Transverse colon (tissue), 4 donors: ENCODE results near the gene TMEM212. TPM values are rescaled to one million over a fixed set of nuclear protein-coding genes. Genes with fewer than 3 reads are reported as not detected.

Experiments
- DNase-seq: peaks from one replicate; pipeline ENCODE4 v3.0.0-alpha.2; 2019
- H3K27ac ChIP-seq, 4 donors: fragments of 200-600 bp; sonication (generic); 2 replicates each; pipeline ENCODE4 v1.5.1; 2016 to 2018; ENCODE audit warnings: inconsistent platforms in 4 of 4
- H3K27me3 ChIP-seq: fragments of 200-600 bp; sonication (generic); 2 replicates; pipeline ENCODE4 v1.5.1; 2017; ENCODE audit warnings: inconsistent platforms
- H3K36me3 ChIP-seq, 4 donors: fragments of 200-600 bp; sonication (generic); 2 replicates each; pipeline ENCODE4 v1.5.1; 2017 to 2019; ENCODE audit warnings: inconsistent platforms in 4 of 4
- H3K4me1 ChIP-seq, 4 donors: fragments of 200-600 bp; sonication (generic); 2 replicates each; pipeline ENCODE4 v1.5.1; 2017 to 2020; ENCODE audit warnings: inconsistent platforms in 4 of 4
- H3K4me3 ChIP-seq, 4 donors: fragments of 200-600 bp; sonication (generic); 1 replicate in 1 of 4; 2 replicates in 3 of 4; pipeline versions ENCODE4 v1.5.1 to v1.6.1; 2017 to 2019; ENCODE audit warnings: inconsistent platforms in 4 of 4
- H3K9me3 ChIP-seq, 2 donors: fragments of 200-600 bp; sonication (generic); 2 replicates each; pipeline ENCODE4 v1.5.1; 2017 to 2019; ENCODE audit warnings: inconsistent platforms in 2 of 2
- CTCF ChIP-seq, 5 experiments: fragments of 200-600 bp in 3 of 5; fragments of 450-650 bp in 2 of 5; sonication (generic) in 3 of 5; IDR thresholded peaks; 1 replicate in 2 of 5; 2 replicates in 3 of 5; pipeline ENCODE4 v1.5.1; 2016 to 2017; ENCODE audit warnings: antibody characterized with exemption in 5 of 5, inconsistent platforms in 3 of 5, mild to moderate bottlenecking in 2 of 5, moderate library complexity in 1 of 5
- EP300 ChIP-seq: sonication (generic); formaldehyde crosslinking; IDR thresholded peaks from one replicate; pipeline ENCODE4 v1.6.1; 2017; ENCODE audit warnings: antibody characterized with exemption, low read depth
- POLR2A ChIP-seq: fragments of 450-650 bp; IDR thresholded peaks from one replicate; pipeline ENCODE4 v1.6.1; 2016; ENCODE audit warnings: antibody characterized with exemption, mild to moderate bottlenecking, moderate library complexity
- POLR2AphosphoS5 ChIP-seq, 3 donors: sonication (generic); formaldehyde crosslinking; IDR thresholded peaks; one replicate each; pipeline ENCODE4 v1.6.1; 2016; ENCODE audit warnings: antibody characterized with exemption in 3 of 3
- WGBS, 2 donors: methylation state at CpG; one replicate each; pipeline ENCODE4 v1.1.5; 2018; ENCODE audit warnings: low coverage in 1 of 2; 5-methylcytosine and 5-hydroxymethylcytosine counted together
- in situ Hi-C, 4 donors: fragments of 200-750 bp; cut with MboI; loops; one replicate each; pipeline versions ENCODE4 v1.15.0 to v1.15.1; 2017; ENCODE audit warnings: low sequenced_read_pairs in 3 of 4, low pct_ligation_motif_present in 1 of 4, low pct_unique_long_range_greater_than_20kb in 1 of 4
- intact Hi-C: fragments of 100-400 bp; cut with DNase I; formaldehyde crosslinking; loops from one replicate; pipeline ENCODE4 v1.15.1; 2023; ENCODE audit warnings: low total_unique reads
- total RNA-seq, 4 donors: library from RNA; depleted of rRNA; stranded (reverse); fragments of >200 nt; gene quantifications; one replicate each; pipeline ENCODE4 v1.1.0, GENCODE V29; 2016

TMEM212 gene
- total RNA-seq, 4 donors from 2014 or later: not detected

GRCh38 chr3:171829841-171830517 is 13.2 kb upstream of the TMEM212 start:
- no peaks in the 10 kb centered on the region for H3K36me3 ChIP-seq
- H3K27ac ChIP-seq: peak overlapping the region; percentile 3 to 42 (median 34)
- in situ Hi-C loops (loop anchor here in 2 of 4 donors (25.0 kb wide), 2 partner anchors 193 to 507 kb away; no protein-coding TSS in a partner anchor), intact Hi-C loops (no loop called here)
- peak; percentile 72 for DNase-seq
- H3K4me1 ChIP-seq: peaks cover 0 to 32% (median 6%) of the 10 kb centered on the region in 4 donors
- TF ChIP-seq POLR2AphosphoS5 (IDR thresholded peaks at IDR 0.05) (peak; percentile 63 to 78 (median 65)), CTCF (IDR thresholded peaks at IDR 0.05) (peak; percentile 55 to 74 (median 67)), POLR2A (no peak), EP300 (no peak)
- no peaks in the 10 kb centered on the region for H3K27me3 ChIP-seq
- WGBS, 2 donors: 18 to 63% methylated on average over 1 to 6 of the region's 6 CpGs
- no peak overlapping the region for H3K4me3 ChIP-seq
- no peaks in the 10 kb centered on the region for H3K9me3 ChIP-seq

GRCh38 chr3:171830518-171830875 is 12.7 kb upstream of the TMEM212 start:
- peaks cover 0 to 32% (median 6%) of the 10 kb centered on the region in 4 donors for H3K4me1 ChIP-seq
- H3K27me3 ChIP-seq: no peaks in the 10 kb centered on the region
- TF ChIP-seq POLR2A (no peak), POLR2AphosphoS5 (IDR thresholded peaks at IDR 0.05) (no peak), EP300 (no peak), CTCF (IDR thresholded peaks at IDR 0.05) (no peak)
- DNase-seq: no peak
- H3K4me3 ChIP-seq: no peak overlapping the region
- peak overlapping the region; percentile 3 to 42 (median 34) for H3K27ac ChIP-seq
- H3K9me3 ChIP-seq: no peaks in the 10 kb centered on the region
- in situ Hi-C loops: loop anchor here in 2 of 4 donors (25.0 kb wide), 2 partner anchors 193 to 507 kb away; no protein-coding TSS in a partner anchor
- no peaks in the 10 kb centered on the region for H3K36me3 ChIP-seq
- intact Hi-C loops: no loop called here

- H3K9me3 ChIP-seq: no peaks in the 10 kb centered on the region
- in situ Hi-C loops (loop anchor here in 2 of 4 donors (25.0 kb wide), 2 partner anchors 195 to 505 kb away; no protein-coding TSS in a partner anchor), intact Hi-C loops (no loop called here)
- no peak for TF ChIP-seq POLR2A
- no peak for TF ChIP-seq EP300
- no peak for TF ChIP-seq POLR2AphosphoS5 (IDR thresholded peaks at IDR 0.05)
- TF ChIP-seq CTCF (IDR thresholded peaks at IDR 0.05): no peak
- no peak for DNase-seq
- 61 to 85% methylated on average over 3 of the region's 3 CpGs for WGBS, 2 donors
- no peak overlapping the region for H3K4me3 ChIP-seq
- H3K27me3 ChIP-seq: no peaks in the 10 kb centered on the region
- H3K36me3 ChIP-seq: no peaks in the 10 kb centered on the region
- H3K27ac ChIP-seq: no peak overlapping the region
- H3K4me1 ChIP-seq: peaks cover 0 to 32% (median 6%) of the 10 kb centered on the region in 4 donors
These were observed 11.2 kb upstream of the TMEM212 start for GRCh38 chr3:171831936-171832335.

- in situ Hi-C loops (loop anchor here in 2 of 4 donors (25.0 kb wide), 2 partner anchors 196 to 504 kb away; no protein-coding TSS in a partner anchor), intact Hi-C loops (no loop called here)
These were observed 10.2 kb upstream of the TMEM212 start for GRCh38 chr3:171832989-171833388.

More at GRCh38 chr3:171832989-171833388, 10.2 kb upstream of the TMEM212 start:
- no peak overlapping the region for H3K4me3 ChIP-seq
- H3K4me1 ChIP-seq: peaks cover 0 to 36% (median 6%) of the 10 kb centered on the region in 4 donors
- peak overlapping the region in 2 of 4 donors; percentile 32 to 35 for H3K27ac ChIP-seq
- H3K9me3 ChIP-seq: no peaks in the 10 kb centered on the region
- no peak for DNase-seq
- TF ChIP-seq EP300 (no peak), POLR2A (no peak), CTCF (IDR thresholded peaks at IDR 0.05) (no peak), POLR2AphosphoS5 (IDR thresholded peaks at IDR 0.05) (no peak)
- H3K36me3 ChIP-seq: no peaks in the 10 kb centered on the region
- WGBS, 2 donors: 66 to 84% methylated on average over 4 to 5 of the region's 5 CpGs
- H3K27me3 ChIP-seq: no peaks in the 10 kb centered on the region
